Peyer's patch (tissue), 4 donors: ENCODE results near the gene SHROOM1. TPM values are rescaled to one million over a fixed set of nuclear protein-coding genes. Genes with fewer than 3 reads are reported as not detected.
A peak's percentile ranks its signal among the peaks of the same experiment; 100 is the strongest.

Source experiments
- DNase-seq, 3 donors: peaks; one replicate each; pipeline ENCODE4 v3.0.0-alpha.2; 2017 to 2019
- H3K27ac ChIP-seq, 4 donors: fragments of 200-600 bp; sonication (generic); one replicate each; pipeline ENCODE4 v1.5.1; 2016 to 2019
- H3K27me3 ChIP-seq, 2 donors: fragments of 200-600 bp; sonication (generic); one replicate each; pipeline ENCODE4 v1.5.1; 2019
- H3K36me3 ChIP-seq, 3 donors: fragments of 200-600 bp; sonication (generic); one replicate each; pipeline ENCODE4 v1.5.1; 2016 to 2019
- H3K4me1 ChIP-seq, 4 donors: fragments of 200-600 bp; sonication (generic); one replicate each; pipeline ENCODE4 v1.5.1; 2016 to 2019
- H3K4me3 ChIP-seq, 4 donors: fragments of 200-600 bp; sonication (generic); 1 replicate in 3 of 4; 2 replicates in 1 of 4; pipeline ENCODE4 v1.5.1; 2016 to 2019; ENCODE audit warnings: mild to moderate bottlenecking in 1 of 4
- H3K9me3 ChIP-seq, 4 donors: fragments of 200-600 bp; sonication (generic); one replicate each; pipeline ENCODE4 v1.5.1; 2016 to 2019; ENCODE audit warnings: mild to moderate bottlenecking in 1 of 4
- POLR2A ChIP-seq, 2 donors: fragments of 450-650 bp; IDR thresholded peaks; one replicate each; pipeline ENCODE4 v1.5.1; 2017; ENCODE audit warnings: antibody characterized with exemption in 2 of 2, mild to moderate bottlenecking in 2 of 2, moderate library complexity in 2 of 2
- total RNA-seq, 4 donors: library from RNA; depleted of rRNA; stranded (reverse); fragments of >200 nt; gene quantifications; one replicate each; pipeline ENCODE4 v1.1.0, GENCODE V29; 2016
- TF ChIP-seq, protein P1 (sequence below), 6 experiments: fragments of 450-650 bp in 4 of 6; fragments of 200-600 bp in 2 of 6; sonication (generic) in 1 of 6; IDR thresholded peaks; one replicate each; pipeline ENCODE4 v1.5.1; 2017 to 2019; ENCODE audit warnings: antibody characterized with exemption in 6 of 6, mild to moderate bottlenecking in 3 of 6, moderate library complexity in 1 of 6

Gene SHROOM1
- total RNA-seq, 4 donors from 2014 or later: 14.9 to 200 (median 95.3) TPM

DNA sequence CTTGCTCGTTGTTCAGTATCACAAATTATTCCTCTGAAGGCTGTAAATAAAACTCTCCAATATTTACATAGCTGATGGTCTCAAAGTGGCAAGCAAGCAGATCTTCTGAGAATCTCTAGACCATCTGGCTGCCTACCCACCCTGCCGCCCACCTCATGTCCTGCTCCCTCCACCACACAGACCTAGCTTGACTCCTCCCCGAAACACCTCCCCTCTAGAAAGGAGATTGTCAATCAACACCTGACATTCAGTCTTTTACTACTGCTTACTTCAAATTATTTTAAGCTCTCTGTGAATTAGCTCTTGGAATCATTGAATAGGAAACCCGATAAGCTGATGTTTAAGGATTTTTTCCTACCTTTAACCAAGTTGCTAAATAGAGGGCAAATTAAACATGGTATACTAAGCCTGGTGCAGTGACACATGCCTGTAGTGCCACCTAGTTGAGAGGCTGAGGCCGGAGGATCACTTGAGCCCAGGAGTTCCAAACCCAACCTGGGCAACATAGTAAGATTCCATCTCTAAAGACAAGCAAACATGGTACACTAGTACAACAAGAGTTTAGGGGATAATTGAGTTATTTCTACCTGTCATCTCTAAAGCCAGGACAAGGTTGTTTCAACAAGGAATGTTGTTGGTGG, 28.3 kb downstream of the SHROOM1 start:
- Histone ChIP-seq H3K9me3 (no peaks in the 10 kb centered on the region), H3K27ac (no peak overlapping the region), H3K4me1 (no peaks in the 10 kb centered on the region), H3K27me3 (no peaks in the 10 kb centered on the region), H3K4me3 (no peak overlapping the region), H3K36me3 (no peaks in the 10 kb centered on the region)
- no peak for DNase-seq
- TF ChIP-seq POLR2A (IDR thresholded peaks at IDR 0.05): no peak
- TF ChIP-seq, protein P1, sequence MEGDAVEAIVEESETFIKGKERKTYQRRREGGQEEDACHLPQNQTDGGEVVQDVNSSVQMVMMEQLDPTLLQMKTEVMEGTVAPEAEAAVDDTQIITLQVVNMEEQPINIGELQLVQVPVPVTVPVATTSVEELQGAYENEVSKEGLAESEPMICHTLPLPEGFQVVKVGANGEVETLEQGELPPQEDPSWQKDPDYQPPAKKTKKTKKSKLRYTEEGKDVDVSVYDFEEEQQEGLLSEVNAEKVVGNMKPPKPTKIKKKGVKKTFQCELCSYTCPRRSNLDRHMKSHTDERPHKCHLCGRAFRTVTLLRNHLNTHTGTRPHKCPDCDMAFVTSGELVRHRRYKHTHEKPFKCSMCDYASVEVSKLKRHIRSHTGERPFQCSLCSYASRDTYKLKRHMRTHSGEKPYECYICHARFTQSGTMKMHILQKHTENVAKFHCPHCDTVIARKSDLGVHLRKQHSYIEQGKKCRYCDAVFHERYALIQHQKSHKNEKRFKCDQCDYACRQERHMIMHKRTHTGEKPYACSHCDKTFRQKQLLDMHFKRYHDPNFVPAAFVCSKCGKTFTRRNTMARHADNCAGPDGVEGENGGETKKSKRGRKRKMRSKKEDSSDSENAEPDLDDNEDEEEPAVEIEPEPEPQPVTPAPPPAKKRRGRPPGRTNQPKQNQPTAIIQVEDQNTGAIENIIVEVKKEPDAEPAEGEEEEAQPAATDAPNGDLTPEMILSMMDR (IDR thresholded peaks at IDR 0.05): peak in 2 of 6 experiments; percentile 6 to 16

DNA sequence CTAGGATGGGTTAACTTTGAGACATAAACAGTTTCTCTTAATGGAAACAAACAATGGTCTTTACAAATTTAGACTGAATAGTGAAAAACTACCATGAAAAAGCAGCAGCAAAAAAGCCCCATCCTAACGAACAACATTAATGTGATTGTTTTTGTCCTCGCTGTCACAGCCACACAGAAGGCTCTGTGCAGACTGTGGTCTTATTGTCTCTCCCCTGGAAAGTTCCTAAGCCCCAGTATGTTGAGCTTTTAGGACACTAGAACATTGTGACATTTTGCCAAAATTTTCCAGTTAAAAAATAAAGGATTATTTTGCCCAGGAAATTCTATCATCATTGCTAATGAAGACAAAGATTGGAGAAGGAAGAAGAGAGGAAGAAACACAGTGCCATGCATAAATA, 29.9 kb downstream of the SHROOM1 start:
- no peaks in the 10 kb centered on the region for H3K4me1 ChIP-seq
- H3K27me3 ChIP-seq: no peaks in the 10 kb centered on the region
- no peaks in the 10 kb centered on the region for H3K9me3 ChIP-seq
- TF ChIP-seq, protein P1 (IDR thresholded peaks at IDR 0.05): no peak
- no peak for TF ChIP-seq POLR2A (IDR thresholded peaks at IDR 0.05)
- no peaks in the 10 kb centered on the region for H3K36me3 ChIP-seq
- DNase-seq: no peak
- H3K27ac ChIP-seq: no peak overlapping the region
- no peak overlapping the region for H3K4me3 ChIP-seq

DNA sequence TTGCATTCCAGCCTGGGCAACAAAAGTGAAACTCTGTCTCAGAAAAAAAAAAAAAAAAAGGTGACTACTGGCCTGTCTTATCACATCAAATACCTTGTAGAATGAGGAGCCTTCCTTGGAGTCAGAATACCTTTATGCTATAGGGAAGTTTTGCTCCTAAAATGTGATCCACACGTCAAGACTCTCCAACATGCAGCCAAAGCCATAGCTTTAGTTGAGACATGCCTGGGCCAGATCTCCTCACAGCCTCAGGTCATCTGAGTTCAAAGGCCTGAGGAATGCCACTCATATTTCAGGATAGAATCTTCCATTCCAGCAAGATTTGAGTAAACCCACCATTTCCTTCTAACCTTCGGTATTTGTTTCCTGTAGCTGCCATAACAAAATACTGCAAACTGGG, 31.1 kb downstream of the SHROOM1 start:
- no peaks in the 10 kb centered on the region for H3K36me3 ChIP-seq
- no peaks in the 10 kb centered on the region for H3K27me3 ChIP-seq
- DNase-seq: no peak
- H3K27ac ChIP-seq: no peak overlapping the region
- TF ChIP-seq, protein P1 (IDR thresholded peaks at IDR 0.05): no peak
- TF ChIP-seq POLR2A (IDR thresholded peaks at IDR 0.05): no peak
- no peaks in the 10 kb centered on the region for H3K4me1 ChIP-seq
- no peak overlapping the region for H3K4me3 ChIP-seq
- H3K9me3 ChIP-seq: no peaks in the 10 kb centered on the region

DNA sequence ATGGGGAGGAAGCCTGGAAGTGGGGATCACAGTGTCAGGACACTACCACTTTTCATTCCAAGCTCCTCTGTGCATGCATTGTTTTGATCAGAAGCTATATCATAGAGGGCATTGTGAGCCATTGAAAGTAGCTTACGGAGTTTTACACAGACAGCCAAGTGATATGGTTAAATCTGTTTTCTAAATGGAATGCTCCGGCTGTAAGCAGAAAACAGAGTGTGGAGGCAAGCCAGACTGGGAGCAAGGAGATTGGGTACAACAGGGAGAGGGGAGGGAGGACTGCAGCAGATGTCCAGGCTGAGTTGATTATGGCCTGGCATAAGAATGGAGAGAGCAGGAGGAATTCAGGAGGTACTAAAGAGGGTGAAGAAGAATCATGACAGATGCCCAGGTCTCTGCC, 32.8 kb downstream of the SHROOM1 start:
- TF ChIP-seq, protein P1 (IDR thresholded peaks at IDR 0.05): no peak
- TF ChIP-seq POLR2A (IDR thresholded peaks at IDR 0.05): no peak
- no peak overlapping the region for H3K4me3 ChIP-seq
- no peaks in the 10 kb centered on the region for H3K9me3 ChIP-seq

DNA sequence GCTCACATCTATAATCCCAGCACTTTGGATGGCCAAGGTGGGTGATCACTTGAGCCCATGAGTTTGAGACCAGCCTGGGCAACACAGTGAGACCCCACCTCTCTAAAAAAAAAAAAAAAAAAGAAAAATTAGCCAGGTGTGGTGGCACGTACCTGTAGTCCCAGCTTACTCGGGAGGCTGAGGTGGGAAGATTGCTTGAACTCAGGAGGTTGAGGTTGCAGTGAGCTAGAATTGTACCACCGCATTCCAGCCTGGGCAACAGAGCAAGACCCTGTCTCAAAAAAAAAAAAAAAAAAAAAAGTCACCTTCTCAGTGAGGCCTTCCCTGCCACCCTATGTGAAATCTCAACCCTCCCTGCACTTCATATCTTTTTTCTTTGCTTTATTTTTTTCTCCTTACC, 39.4 kb downstream of the SHROOM1 start:
- no peak for TF ChIP-seq POLR2A (IDR thresholded peaks at IDR 0.05)
- TF ChIP-seq, protein P1 (IDR thresholded peaks at IDR 0.05): no peak
- DNase-seq: no peak
- H3K27ac ChIP-seq: no peak overlapping the region
- no peaks in the 10 kb centered on the region for H3K36me3 ChIP-seq
- no peaks in the 10 kb centered on the region for H3K27me3 ChIP-seq
- H3K4me1 ChIP-seq: no peaks in the 10 kb centered on the region
- H3K4me3 ChIP-seq: no peak overlapping the region
- H3K9me3 ChIP-seq: no peaks in the 10 kb centered on the region

More for the DNA sequence above, 32.8 kb downstream of the SHROOM1 start:
- no peak for DNase-seq
- Histone ChIP-seq H3K4me1 (no peaks in the 10 kb centered on the region), H3K27me3 (no peaks in the 10 kb centered on the region), H3K36me3 (no peaks in the 10 kb centered on the region), H3K27ac (no peak overlapping the region)
